ENCODE measurements around the gene AK2.
"Not testable (repeated sequence)": the region's sequence is repeated elsewhere in the genome, so short reads cannot be mapped to it uniquely, and the experiment has no call there.

AK2 gene

GRCh38 chr1:33065301-33065700 lies 28.6 kb upstream of the AK2 start:
- Mint-ChIP-seq H3K27ac (no peak overlapping the region), H3K9me3 (peaks cover 52% of the 10 kb centered on the region), H3K27me3 (peaks cover 7% of the 10 kb centered on the region), H3K36me3 (ENCODE audit: low read depth) (peaks cover 11% of the 10 kb centered on the region), H3K4me3 (no peak overlapping the region), H3K4me1 (ENCODE audit: low read depth) (no peaks in the 10 kb centered on the region)
- no peak for DNase-seq

DNA sequence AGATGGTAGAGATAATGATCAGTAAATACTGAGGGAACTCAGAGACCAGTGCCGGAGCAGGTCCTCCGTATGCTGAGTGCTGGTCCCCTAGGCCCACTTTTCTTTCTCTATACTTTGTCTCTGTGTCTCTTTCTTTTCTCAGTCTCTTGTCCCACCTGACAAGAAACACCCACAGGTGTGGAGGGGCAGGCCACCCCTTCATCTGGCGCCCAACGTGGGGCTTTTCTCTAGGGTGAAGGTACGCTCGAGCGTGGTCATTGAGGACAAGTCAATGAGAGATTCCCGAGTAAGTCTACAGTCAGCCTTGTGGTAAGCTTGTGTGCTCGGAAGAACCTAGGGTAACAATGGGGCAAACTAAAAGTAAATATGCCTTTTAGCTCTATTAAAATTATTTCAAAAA lies 27.6 kb upstream of the AK2 start:
- H3K9me3 Mint-ChIP-seq = peaks cover 52% of the 10 kb centered on the region
- H3K27ac Mint-ChIP-seq; H3K27me3 Mint-ChIP-seq; H3K4me1 Mint-ChIP-seq (ENCODE audit: low read depth); DNase-seq; H3K4me3 Mint-ChIP-seq: not testable (repeated sequence)
- H3K36me3 Mint-ChIP-seq (ENCODE audit: low read depth) = peaks cover 11% of the 10 kb centered on the region

DNA sequence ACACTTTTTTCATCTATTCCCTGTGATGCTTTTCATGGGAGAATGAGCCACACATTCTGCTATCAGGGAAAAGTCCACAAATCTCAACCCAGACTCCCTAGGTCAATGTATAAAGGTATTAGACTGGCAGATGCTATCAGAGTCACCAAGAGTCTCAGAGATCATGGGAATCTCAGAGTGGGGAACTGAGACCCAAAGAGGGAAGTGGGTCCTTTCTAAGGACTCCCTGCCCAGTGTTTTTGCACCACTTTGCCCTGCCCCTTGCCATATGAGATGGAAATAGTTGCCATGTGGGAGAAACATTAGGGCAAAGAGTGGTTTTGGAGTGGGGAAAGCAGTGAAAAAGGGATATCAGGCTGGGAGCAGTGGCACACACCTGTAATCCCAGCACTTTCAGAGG lies 25.2 kb upstream of the AK2 start:
- Mint-ChIP-seq H3K4me3 (no peak overlapping the region), H3K36me3 (ENCODE audit: low read depth) (peaks cover 11% of the 10 kb centered on the region), H3K9me3 (peaks cover 48% of the 10 kb centered on the region), H3K4me1 (ENCODE audit: low read depth) (no peaks in the 10 kb centered on the region), H3K27ac (no peak overlapping the region), H3K27me3 (peaks cover 3% of the 10 kb centered on the region)
- DNase-seq = no peak

- Mint-ChIP-seq H3K9me3 (peaks cover 36% of the 10 kb centered on the region), H3K4me3 (no peak overlapping the region), H3K4me1 (ENCODE audit: low read depth) (no peaks in the 10 kb centered on the region), H3K27ac (no peak overlapping the region), H3K27me3 (peaks cover 3% of the 10 kb centered on the region), H3K36me3 (ENCODE audit: low read depth) (peaks cover 11% of the 10 kb centered on the region)
- DNase-seq = no peak
Measured at GRCh38 chr1:33060579-33061083, 23.9 kb upstream of the AK2 start.

DNA sequence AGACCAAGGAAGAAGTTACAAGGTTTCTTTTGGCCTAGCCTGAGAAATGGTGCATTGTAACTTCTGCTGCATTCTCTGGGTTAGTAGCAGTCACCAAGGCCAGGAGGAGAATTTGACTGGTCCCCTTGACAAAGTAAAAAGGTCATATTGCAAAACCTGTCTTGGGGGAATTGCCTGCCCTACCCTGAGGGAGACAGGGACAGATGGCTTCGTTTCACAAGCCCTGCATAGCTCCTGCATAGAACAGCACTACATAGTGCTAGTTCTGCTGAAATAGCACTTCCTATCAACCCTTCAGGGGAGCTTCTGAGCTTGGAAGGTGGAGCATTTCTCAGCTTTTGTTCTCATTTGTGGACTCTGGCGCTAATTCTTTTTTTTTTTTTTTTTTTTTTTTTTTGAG lies 20.4 kb upstream of the AK2 start:
- H3K36me3 Mint-ChIP-seq (ENCODE audit: low read depth) = peaks cover 2% of the 10 kb centered on the region
- H3K4me3 Mint-ChIP-seq = no peak overlapping the region
- no peak for DNase-seq
- peaks cover 7% of the 10 kb centered on the region for H3K9me3 Mint-ChIP-seq
- H3K27ac Mint-ChIP-seq = no peak overlapping the region
- H3K4me1 Mint-ChIP-seq (ENCODE audit: low read depth) = peaks cover 2% of the 10 kb centered on the region
- peaks cover 3% of the 10 kb centered on the region for H3K27me3 Mint-ChIP-seq

DNA sequence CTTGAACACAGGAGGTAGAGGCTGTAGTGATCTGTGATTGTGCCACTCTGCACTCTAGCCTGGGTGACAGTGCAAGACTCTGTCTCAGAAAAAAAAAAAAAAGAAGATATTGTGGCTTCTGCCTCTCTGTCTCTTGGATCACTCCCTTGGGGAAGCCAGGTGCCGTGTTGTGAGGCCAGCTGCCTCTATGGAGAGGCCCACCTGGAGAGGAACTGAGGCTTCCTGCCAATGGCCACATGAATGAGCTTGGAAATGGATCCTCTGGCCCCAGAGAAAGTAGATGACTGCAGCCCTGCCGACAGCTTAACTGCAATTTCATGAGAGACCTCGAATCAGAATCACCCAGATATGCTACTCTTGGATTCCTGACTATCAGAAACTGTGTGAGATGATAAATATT lies 19.7 kb upstream of the AK2 start:
- peaks cover 3% of the 10 kb centered on the region for H3K27me3 Mint-ChIP-seq
- H3K4me3 Mint-ChIP-seq = no peak overlapping the region
- no peaks in the 10 kb centered on the region for H3K36me3 Mint-ChIP-seq (ENCODE audit: low read depth)
- peaks cover 4% of the 10 kb centered on the region for H3K9me3 Mint-ChIP-seq
- peaks cover 2% of the 10 kb centered on the region for H3K4me1 Mint-ChIP-seq (ENCODE audit: low read depth)
- H3K27ac Mint-ChIP-seq = no peak overlapping the region
- no peak for DNase-seq

- Mint-ChIP-seq H3K27me3 (peaks cover 6% of the 10 kb centered on the region), H3K36me3 (ENCODE audit: low read depth) (no peaks in the 10 kb centered on the region), H3K4me1 (ENCODE audit: low read depth) (peaks cover 2% of the 10 kb centered on the region), H3K4me3 (no peak overlapping the region), H3K27ac (peak overlapping the region; percentile 0), H3K9me3 (peaks cover 4% of the 10 kb centered on the region)
- peak; percentile 50 for DNase-seq
Measured at GRCh38 chr1:33055210-33056008, 18.7 kb upstream of the AK2 start.

- no peaks in the 10 kb centered on the region for H3K9me3 Mint-ChIP-seq
- no peaks in the 10 kb centered on the region for H3K36me3 Mint-ChIP-seq (ENCODE audit: low read depth)
- H3K27ac Mint-ChIP-seq = no peak overlapping the region
- H3K4me1 Mint-ChIP-seq (ENCODE audit: low read depth) = peaks cover 13% of the 10 kb centered on the region
- H3K4me3 Mint-ChIP-seq = no peak overlapping the region
- no peak for DNase-seq
- peaks cover 7% of the 10 kb centered on the region for H3K27me3 Mint-ChIP-seq
Measured at GRCh38 chr1:33050221-33051076, 13.8 kb upstream of the AK2 start.

DNA sequence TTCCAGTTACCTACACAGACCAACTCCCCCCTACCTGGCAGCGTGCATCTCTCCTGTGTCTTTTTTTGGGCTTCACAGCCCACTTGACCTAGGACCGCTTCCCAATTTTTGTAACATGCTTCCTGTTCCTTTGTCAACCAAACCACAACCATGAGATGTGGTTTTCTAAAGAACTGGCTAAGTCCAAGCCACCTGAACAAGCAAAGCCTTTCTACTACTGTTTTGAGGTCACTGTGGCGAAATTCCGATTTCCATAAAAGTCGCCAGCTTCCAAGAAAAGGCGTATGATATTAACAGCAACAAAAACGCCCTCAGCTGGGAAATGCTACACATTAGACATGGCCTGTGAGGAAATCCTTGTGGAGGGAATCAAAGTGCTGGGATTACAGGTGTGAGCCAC lies 12.7 kb upstream of the AK2 start:
- peaks cover 12% of the 10 kb centered on the region for H3K4me1 Mint-ChIP-seq (ENCODE audit: low read depth)
- no peak overlapping the region for H3K27ac Mint-ChIP-seq
- no peaks in the 10 kb centered on the region for H3K36me3 Mint-ChIP-seq (ENCODE audit: low read depth)
- no peak overlapping the region for H3K4me3 Mint-ChIP-seq
- H3K27me3 Mint-ChIP-seq = peaks cover 7% of the 10 kb centered on the region
- no peak for DNase-seq
- no peaks in the 10 kb centered on the region for H3K9me3 Mint-ChIP-seq

GRCh38 chr1:33048426-33048825 lies 11.7 kb upstream of the AK2 start:
- no peak for DNase-seq
- H3K4me1 Mint-ChIP-seq (ENCODE audit: low read depth) = peaks cover 12% of the 10 kb centered on the region
- H3K27me3 Mint-ChIP-seq = peaks cover 7% of the 10 kb centered on the region
- H3K36me3 Mint-ChIP-seq (ENCODE audit: low read depth) = no peaks in the 10 kb centered on the region
- no peaks in the 10 kb centered on the region for H3K9me3 Mint-ChIP-seq
- H3K4me3 Mint-ChIP-seq = no peak overlapping the region
- no peak overlapping the region for H3K27ac Mint-ChIP-seq

DNA sequence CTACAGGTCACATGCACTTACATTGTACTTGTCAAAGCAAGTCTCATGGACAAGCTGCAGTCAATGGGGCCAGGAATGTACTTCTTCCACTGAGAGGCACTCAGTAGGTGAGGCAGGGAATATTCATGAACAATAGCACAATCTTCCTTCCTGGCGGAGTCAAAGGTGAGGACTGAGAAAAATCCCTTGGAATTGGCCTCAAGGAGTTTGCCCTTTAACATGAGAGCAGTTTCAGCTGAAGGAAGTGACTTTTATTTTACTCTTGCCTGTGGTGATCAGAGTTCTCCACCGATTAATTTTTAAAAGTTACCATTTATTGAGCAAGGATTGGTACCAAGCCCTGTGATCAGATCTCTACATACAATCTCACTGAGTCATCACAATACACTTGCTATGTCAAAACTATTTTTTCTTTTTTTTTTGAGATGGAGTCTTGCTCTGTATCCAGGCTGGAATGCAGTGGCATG lies 11.2 kb upstream of the AK2 start:
- Mint-ChIP-seq H3K9me3 (no peaks in the 10 kb centered on the region), H3K27me3 (peaks cover 7% of the 10 kb centered on the region), H3K4me1 (ENCODE audit: low read depth) (peaks cover 12% of the 10 kb centered on the region), H3K27ac (no peak overlapping the region), H3K36me3 (ENCODE audit: low read depth) (no peaks in the 10 kb centered on the region), H3K4me3 (no peak overlapping the region)
- DNase-seq = no peak

GRCh38 chr1:33047290-33047689 lies 10.6 kb upstream of the AK2 start:
- no peak for DNase-seq
- H3K4me1 Mint-ChIP-seq (ENCODE audit: low read depth) = peaks cover 12% of the 10 kb centered on the region
- no peak overlapping the region for H3K4me3 Mint-ChIP-seq
- no peaks in the 10 kb centered on the region for H3K36me3 Mint-ChIP-seq (ENCODE audit: low read depth)
- H3K27me3 Mint-ChIP-seq = peaks cover 7% of the 10 kb centered on the region
- no peaks in the 10 kb centered on the region for H3K9me3 Mint-ChIP-seq
- no peak overlapping the region for H3K27ac Mint-ChIP-seq

DNA sequence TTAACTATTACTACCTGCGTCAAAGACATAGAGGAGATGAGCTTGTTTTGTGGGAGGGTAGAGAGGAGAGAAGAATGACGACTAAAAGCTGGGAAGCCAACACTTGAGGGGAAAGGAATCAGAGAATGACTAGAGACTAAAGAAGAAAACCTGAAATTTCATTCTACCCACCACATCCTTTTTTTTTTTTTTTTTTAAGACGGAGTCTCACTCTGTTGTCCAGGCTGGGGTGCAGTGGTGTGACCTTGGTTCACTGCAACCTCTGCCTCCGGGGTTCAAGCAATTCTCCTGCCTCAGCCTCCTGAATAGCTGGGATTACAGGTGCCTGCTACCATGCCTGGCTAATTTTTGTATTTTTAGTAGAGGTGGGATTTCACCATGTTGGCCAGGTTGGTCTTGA lies 9.6 kb upstream of the AK2 start:
- H3K9me3 Mint-ChIP-seq; H3K27ac Mint-ChIP-seq; H3K36me3 Mint-ChIP-seq (ENCODE audit: low read depth); DNase-seq; H3K4me3 Mint-ChIP-seq; H3K27me3 Mint-ChIP-seq: not testable (repeated sequence)
- H3K4me1 Mint-ChIP-seq (ENCODE audit: low read depth) = peaks cover 12% of the 10 kb centered on the region

DNA sequence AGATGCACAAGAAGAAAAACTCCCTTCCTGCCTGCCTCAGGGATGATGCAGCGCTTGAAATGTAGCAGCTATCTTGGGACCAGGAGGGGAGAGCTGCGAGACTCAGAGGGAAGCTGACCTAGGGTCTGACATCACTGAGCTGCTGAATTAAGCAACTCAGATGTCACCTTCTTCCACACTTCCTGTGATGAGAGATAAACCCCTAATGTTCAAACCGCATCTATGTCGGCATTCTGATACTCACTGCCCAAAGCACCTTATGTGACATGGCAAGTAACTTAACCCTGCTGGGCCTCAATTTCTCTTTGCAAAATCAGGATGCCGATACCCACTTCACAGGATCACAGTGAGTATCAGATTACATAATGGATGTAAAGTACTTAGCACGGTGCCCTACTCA lies 9.1 kb upstream of the AK2 start:
- DNase-seq = no peak
- Mint-ChIP-seq H3K36me3 (ENCODE audit: low read depth) (no peaks in the 10 kb centered on the region), H3K27me3 (peaks cover 7% of the 10 kb centered on the region), H3K4me3 (no peak overlapping the region), H3K9me3 (no peaks in the 10 kb centered on the region), H3K4me1 (ENCODE audit: low read depth) (peaks cover 12% of the 10 kb centered on the region), H3K27ac (no peak overlapping the region)

DNA sequence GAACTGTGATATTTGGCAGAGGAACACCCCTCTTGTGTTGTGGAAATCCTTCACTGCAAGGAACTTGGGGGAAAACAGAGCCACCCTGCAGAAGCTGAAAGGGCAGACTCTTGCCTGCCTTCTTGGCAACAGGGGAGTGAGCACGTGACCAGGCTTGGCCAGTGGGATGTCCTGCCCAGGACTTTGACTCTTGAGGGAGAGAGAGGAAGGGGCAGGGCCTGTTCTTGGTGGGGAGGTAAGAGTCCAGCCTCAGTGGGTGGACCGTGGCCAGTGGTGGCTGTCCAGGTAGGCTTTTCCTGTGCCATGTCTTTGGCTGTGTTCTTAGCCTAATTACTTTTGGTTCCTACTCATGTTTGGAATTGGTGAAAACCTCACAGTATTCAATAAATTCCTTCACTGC lies 8.6 kb upstream of the AK2 start:
- Mint-ChIP-seq H3K4me3 (no peak overlapping the region), H3K9me3 (no peaks in the 10 kb centered on the region), H3K27ac (no peak overlapping the region), H3K27me3 (peaks cover 2% of the 10 kb centered on the region), H3K4me1 (ENCODE audit: low read depth) (peaks cover 12% of the 10 kb centered on the region), H3K36me3 (ENCODE audit: low read depth) (no peaks in the 10 kb centered on the region)
- DNase-seq = no peak
